Right kidney (tissue), 1 donor: ENCODE measurements around the gene TSNAXIP1.
A peak's percentile ranks its signal among the peaks of the same experiment; 100 is the strongest.

Experiments
- DNase-seq: peaks from one replicate; pipeline ENCODE4 v3.0.0-alpha.2; 2016

The TSNAXIP1 gene

DNA sequence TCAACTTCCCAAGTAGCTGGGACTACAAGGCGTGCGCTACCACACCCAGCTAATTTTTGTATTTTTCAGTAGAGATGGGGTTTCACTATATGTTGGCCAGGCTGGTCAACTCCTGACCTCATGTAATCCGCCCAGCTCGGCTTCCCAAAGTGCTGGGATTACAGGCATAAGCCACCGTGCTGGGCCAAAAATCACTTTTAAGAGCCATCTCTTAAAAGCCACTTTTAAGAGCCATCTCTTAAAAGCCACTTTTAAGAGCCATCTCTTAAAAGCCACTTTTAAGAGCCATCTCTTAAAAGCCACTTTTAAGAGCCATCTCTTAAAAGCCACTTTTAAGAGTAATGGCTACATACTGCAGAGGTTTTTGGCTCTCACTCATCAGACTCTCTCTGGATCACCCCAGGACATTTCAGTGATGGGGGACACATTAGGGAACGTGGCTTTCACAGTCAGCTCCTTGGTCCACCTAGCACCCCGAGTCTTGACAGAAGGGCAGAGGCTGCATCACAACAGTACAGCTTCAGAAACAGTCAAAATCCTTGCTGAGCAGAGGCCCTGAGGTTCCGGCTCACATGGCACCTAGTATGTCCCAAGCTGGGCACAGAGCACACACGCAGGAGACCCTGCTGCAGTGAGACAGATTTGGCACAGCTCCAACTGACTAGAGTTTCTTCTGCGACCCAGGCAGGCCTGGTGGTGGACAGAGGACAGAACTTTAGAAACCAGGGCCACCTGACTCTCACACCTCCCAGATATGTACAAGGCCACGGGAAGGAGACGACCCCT, 23.9 kb upstream of the TSNAXIP1 start:
- no peak for DNase-seq

DNA sequence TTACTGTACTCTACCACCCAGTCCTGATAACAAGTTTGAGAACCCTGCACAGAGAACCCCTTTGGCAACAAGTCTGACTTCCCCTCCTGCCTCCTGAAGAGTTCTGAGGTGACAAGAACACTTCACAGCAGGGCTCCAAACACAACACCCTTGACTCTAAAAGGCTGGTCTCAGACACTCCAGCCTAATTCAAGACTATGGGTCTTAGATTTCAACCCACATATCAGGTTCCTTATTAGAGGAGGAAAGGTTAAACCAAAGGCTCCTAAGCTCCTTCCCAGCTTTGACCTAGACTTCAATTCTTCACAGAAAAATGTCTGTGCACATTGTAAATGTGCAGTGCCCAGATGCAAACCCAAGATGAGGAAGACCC, 23.4 kb upstream of the TSNAXIP1 start:
- DNase-seq = no peak

DNA sequence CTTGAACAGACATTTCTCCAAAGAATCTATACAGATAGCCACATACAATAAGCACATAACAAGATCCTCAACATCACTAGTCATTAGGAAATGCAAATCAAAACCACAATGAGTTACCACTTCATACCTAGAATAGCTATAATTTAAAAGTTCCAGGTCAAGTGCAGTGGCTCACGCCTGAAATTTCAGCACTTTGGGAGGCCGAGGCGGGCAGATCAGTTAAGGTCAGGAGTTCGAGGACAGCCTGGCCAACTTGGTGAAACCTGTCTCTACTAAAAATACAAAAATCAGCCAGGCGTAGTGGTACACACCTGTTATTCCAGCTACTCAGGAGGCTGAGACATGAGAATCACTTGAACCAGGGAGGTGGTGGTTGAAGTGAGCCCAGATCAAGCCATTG, 20.2 kb upstream of the TSNAXIP1 start:
- no peak for DNase-seq

DNA sequence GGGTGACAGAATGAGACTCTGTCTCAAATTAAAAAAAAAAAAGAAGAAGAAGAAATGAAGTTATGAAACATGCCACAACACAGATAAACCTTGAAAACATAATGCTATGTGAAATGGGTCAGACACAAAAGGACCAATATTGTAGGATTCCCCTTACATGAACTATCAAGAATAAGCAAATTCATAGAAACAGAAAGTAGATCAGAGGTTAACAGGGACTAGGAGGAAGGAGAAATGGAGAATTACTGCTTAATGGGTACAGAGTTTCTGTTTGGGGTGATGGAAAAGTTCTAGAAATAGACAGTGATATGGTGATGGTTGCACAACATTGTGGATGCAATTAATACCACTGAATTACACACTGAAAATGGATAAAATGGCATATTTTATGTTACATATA, 16.6 kb upstream of the TSNAXIP1 start:
- DNase-seq = no peak

DNA sequence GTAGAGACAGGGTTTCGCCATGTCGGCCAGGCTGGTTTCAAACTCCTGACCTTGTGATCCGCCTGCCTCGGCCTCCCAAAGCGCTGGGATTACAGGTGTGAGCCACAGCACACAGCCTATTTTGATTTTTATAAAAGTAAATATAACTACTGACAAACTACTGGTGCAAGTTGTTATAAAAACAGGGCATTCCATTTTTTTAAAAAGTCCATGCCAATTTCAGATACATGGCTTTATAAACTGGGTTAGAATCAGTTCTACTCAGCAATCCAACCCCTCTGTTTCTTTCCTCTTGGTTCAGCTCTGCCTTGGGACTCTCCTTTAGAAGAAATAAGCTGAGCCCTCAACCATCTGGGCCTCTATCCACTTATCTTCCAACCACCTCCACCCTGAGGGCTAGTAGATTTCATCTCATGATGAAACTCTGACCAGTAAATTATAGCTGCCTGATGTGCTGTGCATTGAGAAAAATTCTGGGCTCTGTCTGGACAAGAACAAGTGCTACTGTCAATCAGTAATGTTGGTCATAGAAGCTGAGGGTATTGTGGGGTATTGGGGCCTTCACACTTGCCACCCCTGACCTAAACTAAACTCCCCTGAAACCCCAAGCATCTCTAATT, 10.5 kb upstream of the TSNAXIP1 start:
- DNase-seq = no peak

DNA sequence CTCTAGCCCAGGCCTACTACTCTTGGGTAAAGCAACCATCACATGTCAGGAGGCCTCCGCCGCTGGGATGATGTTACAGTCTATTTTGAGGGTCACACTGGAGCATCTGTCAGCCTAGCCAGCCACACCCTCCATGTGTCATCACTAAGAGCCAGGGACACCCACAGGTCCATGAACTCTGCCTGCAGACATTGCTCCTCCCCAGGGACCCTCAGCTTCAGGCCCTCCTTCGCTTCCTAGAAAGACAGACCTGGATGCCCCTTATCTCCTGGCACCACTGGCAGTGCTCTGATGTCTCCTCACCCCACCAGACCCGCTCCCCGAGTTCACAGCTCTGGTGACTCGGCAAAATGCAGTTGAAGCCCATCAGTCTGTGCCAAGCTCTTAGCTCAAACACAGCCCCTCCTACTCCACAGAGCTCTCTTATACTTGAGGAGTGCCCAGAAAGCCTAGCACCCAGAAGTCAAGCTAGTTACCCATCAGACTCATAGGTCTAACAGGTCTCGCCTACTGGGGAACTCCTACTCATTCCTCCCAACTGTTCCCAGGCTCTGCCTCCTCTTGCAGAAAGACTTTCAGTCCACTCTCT, 6.3 kb upstream of the TSNAXIP1 start:
- DNase-seq = no peak

DNA sequence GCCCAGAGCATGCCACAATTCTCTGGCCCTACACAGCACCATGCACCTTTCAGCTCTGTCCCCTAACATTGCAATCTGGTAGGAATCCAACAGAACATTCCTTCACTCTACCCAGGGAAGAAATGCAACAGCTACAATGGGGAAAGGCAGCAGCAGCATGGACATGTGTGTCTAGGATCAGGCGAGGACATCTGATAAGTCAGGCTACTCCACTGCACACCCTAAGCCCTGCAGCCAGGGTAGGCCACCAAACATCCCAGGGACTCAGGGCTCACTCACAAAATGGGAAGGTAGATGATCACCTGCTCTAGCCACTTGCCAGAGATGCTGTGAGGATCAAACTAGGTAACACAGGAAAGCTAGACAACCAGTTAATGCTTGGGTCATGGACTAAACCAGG, 5.4 kb upstream of the TSNAXIP1 start:
- no peak for DNase-seq

DNA sequence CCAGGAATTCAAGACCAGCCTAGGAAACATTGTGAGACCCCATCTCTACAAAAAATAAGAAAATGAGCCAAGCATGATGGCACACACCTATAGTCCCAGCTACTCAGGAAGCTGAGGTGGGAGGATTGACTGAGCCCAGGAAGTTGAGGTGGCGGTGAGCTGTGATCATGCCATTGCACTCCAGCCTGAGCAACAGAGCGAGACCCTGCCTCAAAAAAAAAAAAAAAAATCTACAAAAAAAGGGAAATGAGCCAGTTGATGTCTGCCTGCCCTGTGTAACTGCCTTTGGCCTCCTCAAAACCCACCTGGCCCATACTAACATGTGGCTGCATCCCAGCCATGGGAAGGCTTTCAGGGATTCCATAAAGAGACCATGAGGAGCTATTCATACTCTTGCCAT, 4.8 kb upstream of the TSNAXIP1 start:
- no peak for DNase-seq

DNA sequence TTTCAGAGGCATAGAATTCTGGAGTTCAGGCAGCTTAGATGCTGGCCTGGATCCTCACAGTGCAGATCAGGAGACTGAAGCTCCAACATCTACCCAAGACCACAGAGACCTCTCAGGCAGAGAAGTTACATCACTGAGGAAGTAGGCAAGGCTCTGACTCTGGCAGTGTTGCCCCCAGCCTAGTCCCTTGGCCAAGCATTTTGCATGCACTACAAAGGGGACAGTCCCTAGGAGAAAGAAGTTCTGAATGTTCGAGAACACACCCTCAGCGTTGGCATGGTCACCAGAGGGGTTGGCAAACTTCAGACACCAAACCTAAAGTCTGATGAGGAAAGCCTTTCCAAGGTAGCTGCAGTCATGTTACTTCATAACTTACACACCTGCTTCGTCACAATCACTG, 2.8 kb upstream of the TSNAXIP1 start:
- no peak for DNase-seq

DNA sequence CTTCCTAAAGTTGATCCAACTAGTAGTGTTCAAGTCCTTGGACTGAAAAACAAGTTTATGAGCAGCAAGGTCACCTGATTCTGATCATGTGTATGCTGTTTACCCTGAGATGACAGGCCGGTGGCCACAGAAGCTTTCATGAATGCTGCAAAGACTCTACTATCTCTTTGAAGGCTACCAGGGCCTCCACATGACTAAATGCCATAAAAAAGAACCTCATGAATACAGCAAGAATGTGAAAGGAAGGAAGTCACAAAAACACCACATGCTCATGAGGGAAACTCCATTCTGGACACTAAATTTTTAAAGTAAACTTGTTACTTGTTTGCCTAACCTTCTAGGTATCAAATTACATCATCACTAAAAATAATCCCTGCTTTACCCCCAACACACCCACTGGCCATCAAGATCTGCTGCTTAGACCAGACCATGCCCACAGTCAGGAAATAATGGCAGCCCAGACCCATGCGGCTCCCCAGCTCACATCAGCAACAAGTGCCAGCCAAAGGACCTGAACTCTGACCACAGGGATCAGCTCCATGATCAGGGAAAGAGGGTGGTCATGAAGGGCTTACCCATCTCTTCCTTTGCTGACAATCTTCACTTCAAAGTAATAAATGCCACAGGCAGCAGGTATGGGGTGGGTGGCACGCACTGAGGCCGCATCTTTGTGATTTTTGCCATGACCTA, 1.7 kb upstream of the TSNAXIP1 start:
- no peak for DNase-seq

DNA sequence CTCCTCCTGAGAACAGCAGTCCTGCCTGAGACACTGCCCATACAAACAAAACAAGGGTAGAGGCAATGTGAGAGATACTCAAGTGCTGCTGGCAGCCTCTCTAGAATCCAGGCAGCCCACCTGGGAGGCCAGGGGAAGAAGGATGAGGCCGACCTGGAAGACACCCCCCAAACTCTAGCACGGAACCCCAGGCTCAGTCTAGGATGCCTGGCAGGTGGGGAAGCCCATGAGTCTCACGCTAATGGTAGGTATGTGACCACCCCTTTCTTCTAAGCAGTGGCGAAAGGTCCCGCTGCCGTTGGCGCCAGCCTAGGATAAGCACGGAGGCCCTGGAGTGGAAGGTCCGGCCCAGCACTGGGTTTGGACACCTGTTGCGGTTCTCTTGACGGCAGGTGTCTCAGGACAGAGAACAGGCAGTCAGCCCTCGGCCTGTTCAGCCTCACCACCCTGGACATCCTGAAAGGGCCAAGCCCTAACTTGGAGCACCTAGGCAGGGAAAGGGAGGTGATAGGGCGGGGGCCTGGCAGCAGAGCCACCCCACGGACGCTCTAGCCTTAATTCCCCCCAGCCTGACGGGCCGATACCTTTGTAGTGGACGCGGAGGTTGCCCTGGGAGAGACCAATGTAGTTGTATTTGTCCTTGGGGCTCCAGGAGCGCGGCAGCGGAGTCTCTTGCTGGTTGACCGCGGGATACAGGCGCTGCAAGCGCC, 816 bp upstream of the TSNAXIP1 start:
- DNase-seq = peak; percentile 81

DNA sequence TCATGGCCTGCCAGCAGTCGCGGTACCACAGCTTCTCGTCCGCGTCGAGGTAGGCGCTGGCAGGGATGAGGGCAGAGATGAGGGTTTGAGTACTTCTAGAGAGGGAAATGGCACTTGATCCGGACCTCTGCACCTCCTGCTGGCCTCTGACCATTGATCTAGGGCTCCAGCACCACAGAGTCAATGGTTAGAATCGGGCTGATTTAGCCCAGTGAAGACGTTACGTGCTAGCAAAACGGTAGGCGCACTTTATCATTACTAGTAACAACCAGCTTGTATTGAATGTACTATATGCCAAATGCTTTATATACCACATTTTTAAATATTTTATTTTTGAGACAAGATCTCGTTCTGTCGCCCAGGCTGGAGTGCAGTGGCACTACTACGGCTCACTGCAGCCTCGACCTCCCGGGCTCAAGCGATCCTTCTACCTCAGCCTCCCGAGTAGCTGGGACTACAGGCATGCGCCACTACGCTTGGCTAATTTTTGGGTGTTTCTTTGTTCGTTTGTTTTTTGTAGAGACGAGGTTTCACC, 526 bp downstream of the TSNAXIP1 start:
- no peak for DNase-seq

DNA sequence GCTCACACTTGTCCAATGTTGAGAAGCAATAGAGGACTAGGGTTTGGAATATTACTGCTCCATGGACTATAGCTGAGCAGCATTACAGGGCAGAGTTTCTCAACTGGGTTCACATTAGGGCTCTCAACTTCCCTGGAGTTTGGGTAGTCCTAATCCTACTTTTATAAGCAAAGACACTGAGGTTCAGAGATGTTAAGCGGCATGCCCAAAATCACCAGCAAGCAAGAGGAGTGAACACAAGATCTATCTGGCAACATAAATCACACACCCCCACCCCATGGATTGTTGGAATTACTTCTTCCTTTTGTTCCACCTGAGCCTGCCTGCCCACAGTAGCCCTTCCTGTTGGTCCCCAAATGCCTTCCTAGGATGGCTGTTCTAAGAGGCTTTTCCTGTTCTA, 5.2 kb downstream of the TSNAXIP1 start:
- no peak for DNase-seq

DNA sequence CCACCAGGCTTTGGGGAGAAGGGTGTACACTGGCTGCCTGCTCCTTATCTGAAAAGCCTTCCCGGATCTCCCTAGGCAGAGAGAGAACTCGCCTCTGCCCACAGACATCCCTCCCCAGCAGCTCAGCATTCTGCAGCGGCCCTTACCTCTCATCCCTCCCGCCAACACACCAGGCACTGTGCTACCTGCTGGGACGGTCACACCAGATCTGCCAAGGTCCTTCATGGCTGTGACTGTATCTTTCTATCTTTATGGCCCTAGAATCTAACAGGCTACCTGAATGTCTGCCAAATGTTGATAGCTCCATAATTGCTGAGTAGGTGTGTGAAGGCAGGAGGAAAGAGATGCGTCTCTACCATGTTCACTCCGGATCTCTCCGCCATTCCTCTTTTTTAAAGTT, 7.9 kb downstream of the TSNAXIP1 start:
- DNase-seq = no peak

DNA sequence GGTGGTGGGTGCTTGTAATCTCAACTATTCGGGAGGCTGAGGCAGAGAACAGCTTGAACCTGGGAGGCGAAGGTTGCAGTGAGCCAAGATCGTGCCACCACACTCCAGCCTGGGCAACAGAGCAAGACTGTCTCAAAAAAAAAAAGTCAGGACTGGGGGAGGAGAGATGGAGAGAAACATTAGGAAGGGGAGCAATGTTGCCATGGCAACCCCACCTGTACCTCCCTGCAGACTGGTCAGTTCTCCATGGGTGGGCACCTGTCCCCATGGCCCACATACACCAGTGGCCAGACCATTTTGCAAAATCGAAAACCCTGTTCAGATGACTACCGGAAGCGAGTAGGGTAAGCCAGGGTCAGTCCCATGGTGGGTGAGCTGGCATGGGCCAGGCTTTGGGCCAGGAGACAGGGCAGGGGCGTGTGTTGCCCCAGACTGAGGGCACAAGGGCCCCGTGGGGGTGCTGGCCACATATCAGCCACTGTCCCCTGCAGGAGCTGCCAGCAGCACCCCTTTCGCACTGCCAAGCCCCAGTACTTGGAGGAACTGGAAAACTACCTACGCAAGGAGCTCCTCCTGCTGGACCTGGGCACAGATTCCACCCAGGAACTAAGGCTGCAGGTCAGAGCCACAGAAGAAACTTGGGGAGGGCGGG, 14.0 kb downstream of the TSNAXIP1 start:
- DNase-seq = no peak

DNA sequence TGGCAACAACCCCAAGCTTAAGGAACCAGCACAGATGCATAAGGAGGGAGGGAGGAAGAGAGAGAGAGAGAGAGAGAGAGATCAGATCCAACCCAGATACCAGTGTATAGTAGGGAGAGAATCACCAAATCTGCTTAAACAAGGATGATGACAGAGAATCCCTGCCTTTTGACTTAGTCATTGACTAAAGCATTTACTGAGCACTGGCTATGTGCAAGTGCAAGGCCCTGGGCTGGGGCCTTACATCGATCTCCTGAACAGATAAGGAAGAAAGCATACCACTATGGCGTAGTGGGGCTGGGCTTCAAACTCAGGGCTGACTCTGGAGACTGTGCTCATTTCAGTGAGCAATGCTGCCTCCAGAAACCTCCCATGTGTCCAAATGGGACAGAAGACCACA, 15.8 kb downstream of the TSNAXIP1 start:
- no peak for DNase-seq

DNA sequence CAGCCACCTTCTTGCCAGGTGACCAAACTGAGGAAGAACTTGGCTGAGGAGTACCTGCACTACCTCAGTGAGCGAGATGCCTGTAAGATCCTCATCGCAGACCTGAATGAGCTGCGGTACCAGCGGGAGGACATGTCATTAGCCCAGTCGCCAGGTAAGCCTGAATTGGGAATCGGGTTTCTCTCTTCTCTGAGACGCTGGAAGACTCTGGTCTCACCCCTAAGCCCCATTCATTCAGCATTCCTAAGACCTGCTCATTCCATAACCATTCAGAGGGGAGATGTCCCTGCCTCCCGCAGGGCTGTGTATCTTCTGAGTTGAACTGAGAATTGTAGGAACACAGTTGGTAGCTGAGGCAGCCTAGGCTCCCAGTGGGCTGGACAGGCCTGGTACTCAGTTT, 18.4 kb downstream of the TSNAXIP1 start:
- DNase-seq = no peak

DNA sequence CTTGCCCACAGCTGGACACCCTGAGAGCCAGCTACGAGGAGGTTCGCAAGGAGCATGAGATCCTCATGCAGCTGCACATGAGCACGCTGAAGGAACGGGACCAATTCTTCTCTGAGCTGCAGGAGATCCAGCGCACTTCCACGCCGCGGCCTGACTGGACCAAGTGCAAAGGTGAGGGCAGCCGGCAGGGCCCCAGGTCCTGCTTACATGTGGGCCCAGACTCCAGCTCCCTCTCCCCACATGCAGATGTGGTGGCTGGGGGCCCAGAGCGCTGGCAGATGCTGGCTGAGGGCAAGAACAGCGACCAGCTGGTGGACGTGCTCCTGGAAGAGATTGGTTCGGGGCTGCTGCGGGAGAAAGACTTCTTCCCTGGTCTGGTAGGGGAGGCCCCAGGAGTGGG, 19.2 kb downstream of the TSNAXIP1 start:
- DNase-seq = no peak

DNA sequence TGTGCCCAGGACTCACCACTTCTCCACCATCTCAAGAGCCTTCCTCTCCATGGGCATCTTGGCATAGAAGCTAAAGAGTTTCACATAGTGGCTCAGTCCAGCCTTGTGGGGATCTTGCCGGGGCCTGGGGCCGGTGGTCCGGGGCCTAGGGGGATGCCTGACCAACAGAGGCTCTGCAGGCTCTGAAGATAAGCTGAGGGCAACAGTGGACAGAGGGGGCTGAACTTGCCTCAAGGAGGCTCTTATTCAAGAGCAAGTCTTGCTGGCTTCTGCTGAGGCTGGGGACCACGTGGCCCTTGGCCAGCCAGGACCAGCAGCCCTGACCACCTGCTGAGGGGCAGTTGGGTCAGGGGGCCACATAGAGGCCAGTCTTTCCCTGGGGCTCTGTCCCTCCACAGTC, 22.0 kb downstream of the TSNAXIP1 start:
- DNase-seq = no peak

DNA sequence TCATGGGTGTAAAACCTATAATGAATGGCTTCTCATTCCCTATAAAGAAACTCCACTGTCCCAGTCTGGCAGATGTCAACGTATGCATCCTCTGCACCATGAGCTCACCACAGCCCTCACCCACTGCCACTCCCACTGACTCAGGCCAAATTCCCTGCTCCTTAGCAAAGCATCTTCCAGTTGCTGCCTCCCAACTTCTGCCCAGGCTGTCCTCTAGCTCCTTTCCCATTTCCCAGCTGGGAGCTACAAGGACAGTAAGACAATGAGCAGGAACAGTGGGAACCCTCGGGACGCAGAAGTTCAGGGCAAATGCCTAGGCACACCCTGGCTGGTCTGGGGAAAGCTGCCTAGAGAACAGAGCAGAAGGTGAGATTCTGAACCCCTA, 26.3 kb downstream of the TSNAXIP1 start:
- DNase-seq = peak; percentile 12

DNA sequence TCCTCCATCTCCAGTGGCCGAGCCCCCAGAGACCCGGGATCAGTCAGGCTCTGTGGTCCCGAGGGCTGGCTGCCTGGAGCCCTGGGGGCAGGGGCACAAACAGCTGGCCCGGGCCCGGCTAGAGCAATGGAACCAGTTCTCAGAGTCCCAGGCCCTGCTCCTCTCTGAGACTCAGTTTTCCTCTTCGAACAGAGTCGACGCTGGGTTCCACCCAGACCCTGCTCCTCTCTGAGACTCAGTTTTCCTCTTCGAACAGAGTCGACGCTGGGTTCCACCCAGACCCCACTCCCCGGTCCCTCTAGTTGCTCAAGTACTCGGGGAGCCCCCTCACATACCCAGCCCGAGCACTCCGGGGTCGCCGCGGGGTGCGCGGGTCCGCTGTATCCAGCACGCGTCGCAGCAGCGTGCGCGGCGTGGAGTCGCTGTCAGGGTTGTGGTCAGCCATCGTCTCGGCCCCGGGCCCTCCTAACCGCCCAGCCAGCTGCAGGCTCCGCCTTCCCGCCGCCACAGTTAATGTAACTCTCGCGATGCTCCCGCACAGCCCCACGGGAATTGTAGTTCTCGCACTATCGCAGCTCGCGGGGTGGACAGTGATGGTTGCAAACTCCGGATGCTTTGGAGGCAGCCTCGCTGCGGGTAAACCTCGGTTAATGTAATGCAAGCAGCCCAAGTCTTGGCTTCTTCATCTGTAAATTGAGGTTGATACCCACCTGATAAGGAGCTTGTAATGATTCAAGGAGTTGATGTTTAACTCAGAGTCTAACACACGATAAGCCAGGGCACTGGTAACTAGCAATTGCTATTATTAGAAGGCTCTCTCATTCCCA, 26.9 kb downstream of the TSNAXIP1 start:
- DNase-seq = peak; percentile 86
